Measurements from ENCODE around the gene CERS3.
"Not testable (repeated sequence)": the region's sequence is repeated elsewhere in the genome, so short reads cannot be mapped to it uniquely, and the experiment has no call there.

Gene CERS3

GRCh38 chr15:100463515-100463914 is 65.2 kb downstream of the CERS3 start:
- FAIRE-seq = no peak

GRCh38 chr15:100461049-100461448 is 67.7 kb downstream of the CERS3 start:
- FAIRE-seq = no peak

GRCh38 chr15:100457201-100457600 is 71.5 kb downstream of the CERS3 start:
- no peak for FAIRE-seq

GRCh38 chr15:100454148-100454547 is 74.6 kb downstream of the CERS3 start:
- FAIRE-seq = no peak

DNA sequence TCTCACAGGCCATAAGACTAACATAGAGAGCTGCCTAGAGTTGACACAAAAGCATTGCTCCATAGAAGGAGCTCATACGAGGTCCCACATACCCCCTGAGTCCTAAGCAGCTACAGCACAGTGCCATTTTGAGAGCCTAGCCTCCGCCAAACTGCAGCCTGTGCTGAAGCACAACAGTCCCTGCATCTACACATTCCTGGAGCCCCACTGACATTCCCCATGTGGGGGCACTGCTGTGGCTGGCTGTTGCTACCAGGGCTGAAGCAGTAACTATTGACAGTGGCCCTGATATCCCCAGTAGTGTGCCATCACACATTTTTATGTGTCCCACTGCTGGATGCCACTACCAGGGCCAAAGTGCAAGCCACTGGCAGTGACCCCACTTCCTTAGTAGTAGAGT is 80.3 kb downstream of the CERS3 start:
- FAIRE-seq = no peak

DNA sequence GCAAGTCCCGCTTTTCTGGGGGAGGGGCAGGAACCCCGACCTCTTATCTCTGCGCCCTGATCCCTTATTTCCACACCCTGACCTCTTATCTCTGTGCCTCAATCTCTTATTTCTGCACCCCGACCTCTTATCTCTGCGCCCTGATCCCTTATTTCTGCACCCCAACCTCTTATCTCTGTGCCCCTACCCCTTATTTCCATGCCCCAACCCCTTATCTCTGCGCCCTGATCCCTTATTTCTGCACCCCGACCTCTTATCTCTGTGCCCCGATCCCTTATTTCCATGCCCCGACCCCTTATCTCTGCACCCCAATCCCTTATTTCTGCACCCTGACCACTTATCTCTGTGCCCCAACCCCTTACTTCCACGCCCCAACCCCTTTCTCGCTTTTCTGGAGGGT is 87.7 kb downstream of the CERS3 start:
- FAIRE-seq = not testable (repeated sequence)

- no peak for FAIRE-seq
Measured at GRCh38 chr15:100439514-100439913, 89.2 kb downstream of the CERS3 start.

DNA sequence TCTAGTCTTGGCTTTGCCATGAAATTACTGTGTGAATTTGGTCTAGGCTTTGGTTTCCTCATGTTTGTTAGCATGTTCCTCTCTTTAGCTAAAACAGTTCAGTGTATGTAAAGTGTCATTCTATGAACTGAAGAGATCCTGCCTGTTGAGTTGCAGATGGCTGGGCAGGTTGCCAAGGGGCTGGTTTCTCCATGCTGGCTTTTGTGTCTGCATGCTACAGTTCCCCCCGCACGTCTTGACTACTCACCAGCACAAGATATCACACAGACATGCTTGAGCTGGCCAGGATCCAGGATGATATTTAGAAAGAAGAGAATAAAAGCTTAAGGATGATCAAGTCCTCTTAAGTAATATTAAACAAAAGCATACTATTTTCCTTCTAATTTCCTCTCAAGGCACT is 90.2 kb downstream of the CERS3 start:
- FAIRE-seq = no peak

DNA sequence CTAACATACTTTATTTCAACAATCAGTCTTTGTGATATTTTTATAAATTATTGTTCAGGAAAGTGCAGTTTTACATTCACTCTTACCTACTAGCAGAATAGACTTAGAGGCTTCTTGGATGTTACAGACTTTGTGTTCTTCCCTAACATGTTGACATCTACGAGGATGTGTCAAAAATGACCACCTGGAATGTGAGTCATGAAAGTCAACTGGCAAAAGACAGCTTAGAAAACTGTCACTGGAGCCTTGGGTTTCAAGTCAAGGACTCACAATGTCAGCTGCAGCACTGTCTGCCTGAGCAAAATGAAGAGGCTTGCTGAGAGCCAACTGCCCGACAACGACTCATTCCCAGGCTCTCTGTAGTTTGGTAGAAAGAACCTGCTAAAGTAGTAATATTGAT is 91.5 kb downstream of the CERS3 start:
- FAIRE-seq = no peak

- no peak for FAIRE-seq
Measured at GRCh38 chr15:100434561-100434960, 94.2 kb downstream of the CERS3 start.

DNA sequence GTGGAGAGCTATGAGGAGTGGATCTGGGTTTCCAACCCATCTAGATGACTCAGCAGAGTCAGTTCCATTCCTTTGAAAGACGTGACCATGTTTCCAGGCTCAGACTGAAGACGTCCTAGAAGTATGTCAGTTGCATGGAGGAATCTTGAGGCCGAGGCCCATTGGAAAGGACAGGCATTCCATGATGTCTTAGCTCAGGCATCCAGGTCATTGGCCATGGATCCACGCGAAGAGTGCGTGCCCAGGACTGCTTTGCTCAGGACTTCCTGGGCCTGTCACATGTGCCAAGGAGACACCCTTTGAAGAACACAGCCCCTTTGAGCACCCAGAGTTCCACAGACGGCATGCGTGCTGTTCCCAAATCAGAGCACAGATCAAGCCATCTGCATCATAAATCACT is 94.7 kb downstream of the CERS3 start:
- no peak for FAIRE-seq

DNA sequence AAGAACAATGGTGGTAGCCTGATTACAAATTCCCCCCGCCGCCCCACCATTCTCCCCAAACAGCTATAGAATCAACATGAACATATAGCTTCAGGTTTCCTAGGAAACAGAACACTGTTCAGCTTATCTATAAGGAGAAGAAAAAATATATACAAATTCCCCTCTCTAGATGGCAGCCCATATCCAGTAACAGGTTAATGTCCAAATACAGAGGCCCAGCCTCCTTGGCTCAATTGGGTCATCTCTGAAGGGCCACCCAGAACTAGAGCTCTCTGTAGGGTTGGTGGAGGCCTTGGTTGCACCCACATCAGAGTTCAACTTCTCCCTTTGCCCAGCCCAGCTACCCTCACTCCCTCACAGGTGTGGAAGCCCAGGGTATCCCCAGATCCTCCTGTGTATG is 95.4 kb downstream of the CERS3 start:
- no peak for FAIRE-seq

- FAIRE-seq = no peak
Measured at GRCh38 chr15:100430411-100430810, 98.3 kb downstream of the CERS3 start.

DNA sequence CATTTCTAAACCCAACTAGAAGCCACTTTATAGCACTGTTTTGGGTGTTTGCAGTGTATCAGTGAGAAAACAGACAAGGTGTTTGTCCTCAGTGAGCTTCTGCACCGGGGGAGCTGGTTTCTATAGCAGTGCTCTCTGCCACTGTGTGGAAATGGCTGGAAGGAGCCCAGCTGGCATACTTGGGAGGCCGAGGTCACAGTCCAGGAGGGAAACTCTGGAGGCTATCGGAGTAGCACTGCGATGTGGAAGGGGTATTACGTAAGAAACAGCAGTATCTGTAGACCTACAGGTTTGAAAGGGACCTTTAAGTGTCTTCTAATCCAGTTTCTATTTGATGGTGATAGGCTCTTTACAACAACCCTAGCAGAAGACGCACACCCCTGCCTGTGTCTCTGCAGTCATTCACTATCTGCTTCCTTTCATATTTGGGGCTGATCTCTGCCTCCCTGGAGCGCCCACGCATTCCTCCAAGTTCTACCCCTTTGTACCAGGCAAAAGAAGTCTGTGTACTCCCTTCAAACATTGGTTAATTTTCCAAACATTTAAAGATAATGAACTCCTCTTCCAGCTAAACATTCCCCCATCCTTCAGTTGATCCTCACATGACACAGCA is 99.5 kb downstream of the CERS3 start:
- no peak for FAIRE-seq

- no peak for FAIRE-seq
Measured at GRCh38 chr15:100426937-100427336, 101.8 kb downstream of the CERS3 start.

GRCh38 chr15:100405179-100405578 is 123.6 kb downstream of the CERS3 start:
- no peak for FAIRE-seq

DNA sequence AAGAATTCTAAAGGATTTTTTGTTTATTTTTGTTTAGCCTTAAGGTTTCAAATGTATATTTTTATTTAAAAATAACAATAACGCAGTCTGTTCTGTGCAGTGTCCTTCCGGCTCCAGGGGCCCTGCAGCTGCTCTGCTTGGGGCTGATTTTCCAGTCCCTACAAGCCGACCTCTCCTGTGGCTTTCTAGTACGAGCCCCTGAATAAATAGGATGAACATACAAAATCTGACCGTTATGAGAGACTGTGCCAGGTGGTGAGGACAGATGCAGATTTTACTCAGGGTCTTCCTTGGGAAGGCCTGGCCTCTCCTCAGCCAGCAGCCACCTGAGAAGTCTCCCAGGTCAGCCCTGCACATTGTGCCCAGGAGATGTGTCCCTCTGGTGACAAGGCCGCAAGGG is 127.8 kb downstream of the CERS3 start:
- FAIRE-seq = no peak

DNA sequence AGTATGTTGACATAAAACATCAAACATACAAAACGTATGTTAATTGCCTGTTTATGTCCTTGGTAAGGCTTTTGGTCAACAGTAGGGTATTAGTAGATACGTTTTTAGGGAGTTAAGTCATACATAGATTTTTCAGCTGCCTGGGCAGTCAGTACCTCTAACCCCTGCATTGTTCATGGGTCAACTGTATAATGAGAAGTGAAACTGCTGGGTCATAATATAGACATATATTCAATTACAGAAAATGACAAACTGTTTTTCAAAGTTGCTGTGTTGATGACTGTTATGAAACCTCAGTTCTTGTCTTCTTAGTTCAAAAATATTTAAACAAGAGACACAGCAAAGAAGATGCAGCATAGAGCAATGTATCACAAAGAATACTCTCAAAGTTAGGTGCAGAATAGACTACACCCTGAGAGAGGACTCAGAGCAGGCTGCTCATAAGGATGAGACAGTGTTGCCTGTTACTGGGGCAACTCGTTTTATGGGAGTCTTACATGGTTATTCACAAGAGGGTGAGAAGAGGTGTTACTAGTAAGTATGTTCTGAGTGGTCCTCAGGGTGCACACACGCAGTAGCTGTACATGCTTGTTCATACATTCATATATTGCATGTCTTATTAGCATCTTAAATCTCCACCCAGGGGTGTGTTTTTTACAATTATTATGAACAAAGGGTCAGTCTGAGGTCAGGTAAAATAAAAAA is 133.9 kb downstream of the CERS3 start:
- FAIRE-seq = no peak

GRCh38 chr15:100393008-100393407 is 135.7 kb downstream of the CERS3 start:
- no peak for FAIRE-seq

DNA sequence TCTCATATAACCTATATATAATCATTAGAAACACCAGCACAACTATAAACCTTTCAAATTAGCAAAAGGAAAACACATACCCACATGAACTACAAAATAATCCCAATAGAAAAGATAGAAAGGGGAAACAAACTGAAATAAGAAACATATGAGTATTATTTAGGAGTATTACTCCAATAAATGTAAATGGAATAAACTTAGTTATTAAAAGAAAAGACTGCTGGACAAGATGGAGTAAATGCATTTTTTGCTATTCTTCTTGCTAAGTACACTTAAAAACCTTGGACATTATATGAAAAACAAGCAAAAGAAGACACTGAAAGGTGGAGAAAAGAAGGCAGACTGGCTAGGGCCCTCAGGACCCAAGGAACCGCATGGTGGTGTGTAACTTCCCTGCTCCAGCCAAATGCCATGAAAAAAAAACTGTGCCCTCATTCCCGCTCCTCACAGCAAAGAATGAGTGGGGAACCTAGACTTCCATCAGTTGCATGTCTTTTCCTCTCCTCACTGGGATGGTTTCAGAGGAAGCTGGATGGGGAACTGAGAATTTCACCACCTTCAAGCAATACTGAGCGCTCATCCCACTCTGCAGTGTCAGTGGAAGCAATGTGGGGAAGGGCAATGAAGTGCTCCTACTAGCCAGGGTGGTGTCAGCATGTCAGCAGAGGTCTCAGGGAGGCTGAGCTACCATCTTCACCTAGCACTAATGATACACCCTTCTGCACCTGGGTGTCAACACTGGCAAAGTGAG is 143.3 kb downstream of the CERS3 start:
- FAIRE-seq = no peak

DNA sequence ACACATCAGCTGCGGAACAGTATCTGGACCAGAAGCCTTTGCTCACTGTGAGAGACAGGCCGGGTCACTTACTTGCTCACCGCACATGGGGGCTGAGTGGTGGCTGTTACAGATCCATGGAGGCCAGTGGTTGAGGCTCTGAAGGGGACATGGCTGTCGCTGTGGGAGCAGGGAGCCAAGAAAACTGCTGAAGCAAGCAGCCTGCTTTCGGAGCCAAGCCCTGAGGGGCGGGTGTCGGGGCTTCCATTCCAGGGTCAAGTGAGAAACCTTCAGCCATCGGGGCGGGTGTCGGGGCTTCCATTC is 144.7 kb downstream of the CERS3 start:
- no peak for FAIRE-seq

DNA sequence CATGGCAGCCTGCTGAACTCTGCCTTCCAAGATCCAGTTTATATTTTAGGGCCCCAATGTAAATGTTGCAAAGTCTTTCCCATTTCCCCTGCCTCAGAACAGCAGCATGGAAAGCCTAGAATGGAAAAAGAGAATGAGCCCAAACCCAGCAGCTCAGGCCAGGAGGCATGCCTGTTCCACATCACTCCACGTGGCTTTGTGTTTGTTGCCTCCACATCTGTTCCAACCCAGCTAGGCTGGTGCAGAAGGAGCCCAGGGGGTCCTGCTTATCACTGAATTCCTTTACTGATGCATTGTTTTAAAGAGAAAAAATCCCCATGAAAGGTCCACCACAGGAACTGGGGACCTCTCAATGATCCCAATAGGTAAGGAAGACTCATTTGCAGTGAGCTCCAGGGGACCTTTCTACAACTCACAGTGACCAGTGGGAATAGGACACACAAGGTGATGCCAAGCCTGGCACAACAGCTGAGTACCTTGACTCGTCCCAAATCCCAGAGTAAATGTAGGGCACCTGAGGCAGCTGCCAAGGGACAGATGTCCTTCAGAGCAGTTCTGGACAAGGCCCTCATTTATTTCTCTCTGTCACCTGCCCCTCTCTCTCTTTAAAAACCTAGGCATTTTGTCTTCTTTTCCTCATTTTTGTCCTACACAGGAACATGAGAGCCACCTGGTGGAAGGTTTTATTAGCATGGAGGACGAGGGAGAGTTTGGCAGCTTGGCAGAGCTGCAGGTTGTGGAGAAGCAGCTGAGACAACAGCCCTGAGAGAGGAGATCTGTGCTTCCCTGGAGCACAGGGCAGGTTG is 145.2 kb downstream of the CERS3 start:
- FAIRE-seq = no peak

- no peak for FAIRE-seq
Measured at GRCh38 chr15:100373942-100374341, 154.8 kb downstream of the CERS3 start.

Data from TTC549 (cell line).